CD4-positive, alpha-beta memory T cell (primary cell): ENCODE measurements around the gene GADD45A. TPM values are rescaled to one million over a fixed set of nuclear protein-coding genes. Genes with fewer than 3 reads are reported as not detected.

Experiments
- CTCF ChIA-PET: fragments of 350-600 bp; sonication (Branson Sonifier 250); formaldehyde crosslinking; loops from one replicate; lab custom pipeline; 2021; ENCODE audit warnings: inconsistent platforms; ENCODE audit not compliant: partially characterized antibody; lab: Charles Lee
- POLR2A ChIA-PET: fragments of 350-600 bp; sonication (Branson Sonifier 250); formaldehyde crosslinking; loops from one replicate; lab custom pipeline; 2021; ENCODE audit not compliant: partially characterized antibody; lab: Charles Lee
- DNase-seq, 5 donors: peaks; one replicate each; pipeline versions ENCODE4 v3.0.0 to v3.0.0-alpha.2; 2020 to 2022; ENCODE audit warnings: mixed read lengths in 1 of 5
- H3K27ac ChIP-seq: one replicate; pipeline ENCODE4 v1.7.0; 2013; ENCODE audit warnings: low read depth, low read length
- H3K27me3 ChIP-seq: 2 replicates; pipeline ENCODE4 v1.7.0; 2013; ENCODE audit warnings: mild to moderate bottlenecking, low read length, moderate library complexity; ENCODE audit not compliant: insufficient read depth
- H3K36me3 ChIP-seq: 2 replicates; pipeline ENCODE4 v1.7.0; 2013; ENCODE audit warnings: mild to moderate bottlenecking, low read length, moderate library complexity; ENCODE audit not compliant: insufficient read depth
- H3K4me1 ChIP-seq: 2 replicates; pipeline ENCODE4 v1.7.0; 2013; ENCODE audit warnings: mild to moderate bottlenecking, low read length, moderate library complexity; ENCODE audit not compliant: insufficient read depth
- H3K4me3 ChIP-seq, 2 donors: one replicate each; pipeline ENCODE4 v1.7.0; 2013; ENCODE audit warnings: low read length in 2 of 2, mild to moderate bottlenecking in 1 of 2
- H3K9me3 ChIP-seq, 2 donors: one replicate each; pipeline ENCODE4 v1.7.0; 2013; ENCODE audit warnings: low read length in 2 of 2, control low read depth in 1 of 2; ENCODE audit not compliant: control insufficient read depth in 1 of 2
- H3K27ac Mint-ChIP-seq, 7 donors: one replicate each; pipeline ENCODE4 v1.8.0; 2020 to 2021; ENCODE audit warnings: mixed read lengths in 7 of 7, mild to moderate bottlenecking in 6 of 7, inconsistent platforms in 3 of 7, moderate library complexity in 3 of 7
- H3K27me3 Mint-ChIP-seq, 2 donors: one replicate each; pipeline ENCODE4 v1.8.0; 2020 to 2021; ENCODE audit warnings: mixed read lengths in 2 of 2
- H3K36me3 Mint-ChIP-seq, 2 donors: one replicate each; pipeline ENCODE4 v1.8.0; 2020 to 2021; ENCODE audit warnings: mixed read lengths in 2 of 2, inconsistent platforms in 1 of 2, mild to moderate bottlenecking in 1 of 2
- H3K4me1 Mint-ChIP-seq, 4 donors: one replicate each; pipeline ENCODE4 v1.8.0; 2020 to 2021; ENCODE audit warnings: mixed read lengths in 4 of 4, mild to moderate bottlenecking in 1 of 4
- H3K4me3 Mint-ChIP-seq, 8 donors: one replicate each; pipeline ENCODE4 v1.8.0; 2020 to 2021; ENCODE audit warnings: mixed read lengths in 8 of 8, mild to moderate bottlenecking in 7 of 8, moderate library complexity in 6 of 8, inconsistent platforms in 3 of 8
- H3K9me3 Mint-ChIP-seq, 8 donors: one replicate each; pipeline ENCODE4 v1.8.0; 2020 to 2021; ENCODE audit warnings: mixed read lengths in 8 of 8, mild to moderate bottlenecking in 5 of 8, inconsistent platforms in 3 of 8, moderate library complexity in 1 of 8
- intact Hi-C: fragments of 100-400 bp; cut with micrococcal nuclease; formaldehyde crosslinking; loops from one replicate; pipeline ENCODE4 v1.15.1; 2023
- polyA plus RNA-seq, 2 donors: library from polyadenylated mRNA; unstranded; fragments of 300-500 nt; fragmentation: Illumina TruSeq; gene quantifications; one replicate each; pipeline ENCODE4 v1.2.3, GENCODE V29; 2021
- total RNA-seq, 2 experiments: library from RNA; stranded (reverse); gene quantifications; one replicate each; pipeline ENCODE4 v1.2.3, GENCODE V29; 2021

The GADD45A gene
- total and polyA plus RNA-seq, 4 experiments from 2014 or later, result 6.4 to 26.8 (median 23.3) TPM

GRCh38 chr1:67695963-67696362 is 11.0 kb downstream of the GADD45A start:
- DNase-seq, result no peak
- no peaks in the 10 kb centered on the region for H3K9me3 Mint-ChIP-seq
- ChIA-PET CTCF (interaction anchor here (1.5 kb wide), 1 partner anchor 10 kb away, joined by 4 read pairs; the partner anchor contains the start of gene GADD45A), POLR2A (no interaction called here)
- H3K4me3 Mint-ChIP-seq, result no peak overlapping the region
- H3K36me3 Mint-ChIP-seq, result no peaks in the 10 kb centered on the region
- no peak overlapping the region for H3K27ac Mint-ChIP-seq
- H3K9me3 ChIP-seq, result no peaks in the 10 kb centered on the region
- H3K4me1 ChIP-seq, result no peaks in the 10 kb centered on the region
- no peaks in the 10 kb centered on the region for H3K36me3 ChIP-seq
- intact Hi-C loops, result no loop called here
- no peaks in the 10 kb centered on the region for H3K27me3 ChIP-seq
- H3K4me1 Mint-ChIP-seq, result no peaks in the 10 kb centered on the region
- H3K27me3 Mint-ChIP-seq, result peaks cover 0 to 2% of the 10 kb centered on the region in 2 donors
- no peak overlapping the region for H3K4me3 ChIP-seq
- H3K27ac ChIP-seq, result no peak overlapping the region

DNA sequence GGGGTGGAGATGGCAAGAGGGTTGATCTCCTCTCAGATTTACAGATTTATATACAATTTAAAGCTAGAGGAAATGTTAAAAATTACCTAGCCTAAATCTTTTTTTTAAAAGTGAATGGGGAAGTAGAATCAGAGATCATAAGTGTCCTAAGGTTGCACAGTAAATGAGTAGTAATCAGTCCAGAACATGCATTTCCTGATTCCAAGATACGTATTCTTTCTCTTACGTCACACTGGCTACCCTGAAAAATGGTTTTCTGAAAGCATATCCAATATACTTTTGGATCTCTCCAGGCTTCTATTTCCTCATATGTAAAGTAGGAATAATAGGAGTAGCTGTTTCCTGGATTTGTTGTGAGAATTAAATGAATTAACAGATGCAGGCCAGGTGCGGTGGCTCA is 11.7 kb downstream of the GADD45A start:
- H3K4me3 ChIP-seq, result no peak overlapping the region
- no peaks in the 10 kb centered on the region for H3K27me3 ChIP-seq
- Mint-ChIP-seq H3K9me3 (no peaks in the 10 kb centered on the region), H3K27ac (no peak overlapping the region), H3K36me3 (no peaks in the 10 kb centered on the region), H3K27me3 (peaks cover 0 to 2% of the 10 kb centered on the region in 2 donors), H3K4me1 (no peaks in the 10 kb centered on the region), H3K4me3 (no peak overlapping the region)
- no peaks in the 10 kb centered on the region for H3K36me3 ChIP-seq
- no peaks in the 10 kb centered on the region for H3K4me1 ChIP-seq
- ChIA-PET POLR2A (no interaction called here), CTCF (interaction anchor here (1.5 kb wide), 1 partner anchor 11 kb away, joined by 4 read pairs; the partner anchor contains the start of gene GADD45A)
- no peak for DNase-seq
- intact Hi-C loops, result no loop called here
- no peak overlapping the region for H3K27ac ChIP-seq
- no peaks in the 10 kb centered on the region for H3K9me3 ChIP-seq

GRCh38 chr1:67700220-67700619 is 15.2 kb downstream of the GADD45A start:
- Mint-ChIP-seq H3K36me3 (no peaks in the 10 kb centered on the region), H3K27me3 (peaks cover 0 to 2% of the 10 kb centered on the region in 2 donors), H3K4me1 (no peaks in the 10 kb centered on the region), H3K27ac (no peak overlapping the region), H3K4me3 (no peak overlapping the region), H3K9me3 (no peaks in the 10 kb centered on the region)
- DNase-seq, result no peak
- H3K27ac ChIP-seq, result no peak overlapping the region
- H3K4me1 ChIP-seq, result no peaks in the 10 kb centered on the region
- ChIA-PET POLR2A (no interaction called here), CTCF (no interaction called here)
- intact Hi-C loops, result no loop called here
- no peaks in the 10 kb centered on the region for H3K9me3 ChIP-seq
- H3K36me3 ChIP-seq, result no peaks in the 10 kb centered on the region
- no peaks in the 10 kb centered on the region for H3K27me3 ChIP-seq
- no peak overlapping the region for H3K4me3 ChIP-seq

GRCh38 chr1:67700692-67701410 is 15.8 kb downstream of the GADD45A start:
- Histone ChIP-seq H3K9me3 (no peaks in the 10 kb centered on the region), H3K4me1 (no peaks in the 10 kb centered on the region), H3K4me3 (no peak overlapping the region), H3K36me3 (no peaks in the 10 kb centered on the region), H3K27ac (no peak overlapping the region), H3K27me3 (no peaks in the 10 kb centered on the region)
- Mint-ChIP-seq H3K27ac (no peak overlapping the region), H3K36me3 (no peaks in the 10 kb centered on the region), H3K4me3 (no peak overlapping the region), H3K4me1 (no peaks in the 10 kb centered on the region), H3K9me3 (no peaks in the 10 kb centered on the region), H3K27me3 (peaks cover 0 to 2% of the 10 kb centered on the region in 2 donors)
- no peak for DNase-seq
- ChIA-PET CTCF (interaction anchor here (1.2 kb wide), 1 partner anchor 15 kb away, joined by 4 read pairs; the partner anchor contains the start of gene GADD45A), POLR2A (no interaction called here)
- intact Hi-C loops, result no loop called here

DNA sequence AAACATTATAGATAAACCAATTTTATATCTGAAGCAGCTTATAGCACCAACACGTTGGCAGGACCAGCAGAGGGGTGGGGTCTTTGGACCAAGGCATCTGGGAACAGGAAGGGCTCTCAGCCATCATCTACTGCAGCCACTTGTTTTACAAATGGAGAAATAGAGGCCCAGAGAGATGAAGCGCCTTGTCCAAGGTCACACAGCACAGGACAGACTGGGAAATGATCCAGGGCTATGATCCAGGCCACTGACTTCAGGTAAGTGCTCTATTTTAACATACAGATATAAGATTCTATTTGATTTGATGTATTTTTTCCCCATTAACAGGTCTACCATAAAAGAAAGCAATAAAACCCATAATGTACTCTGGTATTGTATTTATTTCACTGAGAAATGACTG is 16.9 kb downstream of the GADD45A start:
- Histone ChIP-seq H3K4me3 (no peak overlapping the region), H3K9me3 (no peaks in the 10 kb centered on the region), H3K27me3 (no peaks in the 10 kb centered on the region), H3K27ac (no peak overlapping the region), H3K4me1 (no peaks in the 10 kb centered on the region), H3K36me3 (no peaks in the 10 kb centered on the region)
- H3K36me3 Mint-ChIP-seq, result no peaks in the 10 kb centered on the region
- H3K4me1 Mint-ChIP-seq, result no peaks in the 10 kb centered on the region
- ChIA-PET CTCF (interaction anchor here (1.2 kb wide), 1 partner anchor 16 kb away, joined by 4 read pairs; the partner anchor contains the start of gene GADD45A), POLR2A (no interaction called here)
- no peak overlapping the region for H3K4me3 Mint-ChIP-seq
- intact Hi-C loops, result no loop called here
- H3K9me3 Mint-ChIP-seq, result no peaks in the 10 kb centered on the region
- no peak overlapping the region for H3K27ac Mint-ChIP-seq
- peaks cover 2 to 3% of the 10 kb centered on the region in 2 donors for H3K27me3 Mint-ChIP-seq
- no peak for DNase-seq

DNA sequence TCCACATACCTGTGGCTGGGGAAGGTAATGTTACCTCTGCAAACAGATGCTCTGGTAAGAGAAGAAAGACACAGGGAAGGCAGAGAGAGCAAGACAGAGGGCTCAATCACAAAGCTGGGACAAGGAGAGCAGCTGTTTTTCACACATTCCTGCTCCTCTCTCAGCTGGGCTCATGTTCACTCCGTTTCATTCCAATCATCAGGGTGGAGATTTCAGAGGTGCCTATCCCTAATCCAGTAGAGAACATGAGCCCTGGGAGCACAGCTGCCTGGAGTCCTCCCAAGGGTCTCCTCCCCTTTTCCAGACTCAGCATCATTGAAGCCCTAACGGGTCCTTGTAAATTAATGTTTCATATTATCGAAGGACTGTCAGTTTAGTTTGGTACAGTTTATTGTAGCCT is 19.4 kb downstream of the GADD45A start:
- no peaks in the 10 kb centered on the region for H3K27me3 ChIP-seq
- H3K36me3 ChIP-seq, result no peaks in the 10 kb centered on the region
- no peaks in the 10 kb centered on the region for H3K4me1 ChIP-seq
- CTCF ChIA-PET, result interaction anchor here (1.0 to 1.5 kb wide), 4 partner anchors 10 to 62 kb away, joined by 3 to 4 read pairs (median 4); no protein-coding TSS in a partner anchor
- H3K4me3 Mint-ChIP-seq, result no peak overlapping the region
- H3K27ac ChIP-seq, result no peak overlapping the region
- no peaks in the 10 kb centered on the region for H3K9me3 Mint-ChIP-seq
- no peaks in the 10 kb centered on the region for H3K36me3 Mint-ChIP-seq
- H3K27ac Mint-ChIP-seq, result no peak overlapping the region
- POLR2A ChIA-PET, result no interaction called here
- no peaks in the 10 kb centered on the region for H3K4me1 Mint-ChIP-seq
- peaks cover 2 to 3% of the 10 kb centered on the region in 2 donors for H3K27me3 Mint-ChIP-seq
- no peak overlapping the region for H3K4me3 ChIP-seq
- DNase-seq, result no peak
- intact Hi-C loops, result no loop called here
- no peaks in the 10 kb centered on the region for H3K9me3 ChIP-seq

DNA sequence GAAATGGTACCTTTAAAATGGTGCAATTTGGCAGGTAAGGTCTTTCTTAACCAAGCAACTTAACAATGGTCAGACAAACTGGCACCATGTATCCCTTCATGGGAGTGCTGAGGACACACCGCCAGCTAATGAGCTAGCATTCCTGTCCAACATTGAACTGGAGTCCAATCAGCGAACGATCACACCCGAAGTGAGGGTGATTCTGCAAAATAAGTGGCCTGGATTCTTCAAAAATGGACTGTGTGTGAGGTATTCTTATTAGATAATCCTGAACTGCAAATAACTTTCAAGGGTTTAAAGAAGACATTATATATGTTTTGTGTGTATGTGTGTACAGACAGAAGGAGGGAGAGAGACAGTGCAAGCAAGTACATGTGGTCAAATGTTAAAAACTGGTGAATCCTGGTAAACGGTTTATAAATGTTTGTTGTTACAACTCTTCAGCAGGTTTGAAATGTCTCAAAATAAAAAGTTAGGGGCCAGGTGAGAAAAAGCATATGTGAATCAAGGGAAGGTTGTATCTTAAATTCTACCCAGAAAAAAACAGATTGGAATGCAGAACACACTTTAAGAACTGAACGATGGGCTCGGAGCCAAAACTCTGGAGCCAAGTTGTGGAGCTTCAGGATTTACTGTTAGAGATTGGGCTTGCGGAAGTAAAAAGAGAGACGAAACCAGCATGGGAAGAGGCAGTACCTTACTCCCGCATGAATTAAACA is 20.9 kb downstream of the GADD45A start:
- Histone ChIP-seq H3K4me3 (no peak overlapping the region), H3K27ac (no peak overlapping the region), H3K36me3 (no peaks in the 10 kb centered on the region), H3K9me3 (no peaks in the 10 kb centered on the region), H3K4me1 (no peaks in the 10 kb centered on the region), H3K27me3 (no peaks in the 10 kb centered on the region)
- Mint-ChIP-seq H3K27ac (no peak overlapping the region), H3K9me3 (no peaks in the 10 kb centered on the region), H3K36me3 (no peaks in the 10 kb centered on the region), H3K4me3 (no peak overlapping the region), H3K4me1 (no peaks in the 10 kb centered on the region), H3K27me3 (peaks cover 0 to 3% of the 10 kb centered on the region in 2 donors)
- no peak for DNase-seq
- intact Hi-C loops, result no loop called here
- CTCF ChIA-PET, result no interaction called here
- POLR2A ChIA-PET, result no interaction called here
